Placental pericyte (primary cell): ENCODE data around the gene ANKRD50. TPM values are rescaled to one million over a fixed set of nuclear protein-coding genes. Genes with fewer than 3 reads are reported as not detected.

ENCODE experiments used
- total RNA-seq: library from RNA; depleted of rRNA; stranded (reverse); fragments of >200 nt; gene quantifications from 2 replicates; pipeline ENCODE4 v1.2.3, GENCODE V29; 2012

The ANKRD50 gene
- 25.2 and 56.3 TPM in 2 replicates for total RNA-seq

GRCh38 chr4:124712372-124713184 is at the start of gene ANKRD50:
Gene ANKRD50 (minus strand): TSS chr4:124712732. CDS start chr4:124710511, 2,221 bp downstream.

